ENCODE results near the gene EHMT1.

- TF ChIP-seq EZH2 (optimal IDR thresholded peaks at IDR 0.05; ENCODE audit: low read depth, low read length) (no peak), EZH2phosphoT487 (IDR thresholded peaks at IDR 0.05; ENCODE audit: low read length) (no peak)
Measured at GRCh38 chr9:137719194-137719593, 100.4 kb downstream of the EHMT1 start.

All from MM.1S (cell line).